T-cell (primary cell): ENCODE results near the gene CA10. TPM values are rescaled to one million over a fixed set of nuclear protein-coding genes. Genes with fewer than 3 reads are reported as not detected.

Source experiments
- ATAC-seq, 4 experiments: fragments of 200-7000 bp in 3 of 4; fragments of 150-1000 bp in 1 of 4; cut with Tn5 transposase; replicated peaks in 1 of 4; 1 replicate in 3 of 4; 2 replicates in 1 of 4; pipeline ENCODE4 v1.10.0; 2021; ENCODE audit warnings: moderate library complexity in 3 of 4, mild to moderate bottlenecking in 2 of 4, moderate number of reproducible peaks in 1 of 4
- CTCF ChIA-PET, 2 donors: fragments of 300-600 bp; sonication (Branson Sonifier 250); formaldehyde crosslinking; loops; one replicate each; lab custom pipeline; 2022; ENCODE audit warnings: antibody characterized with exemption in 2 of 2; lab: Charles Lee
- POLR2A ChIA-PET, 2 donors: fragments of 300-600 bp; sonication (Branson Sonifier 250); formaldehyde crosslinking; loops; one replicate each; lab custom pipeline; 2022; ENCODE audit warnings: antibody characterized with exemption in 2 of 2; lab: Charles Lee
- DNase-seq, 35 experiments: peaks; one replicate each; pipeline versions ENCODE4 v3.0.0 to v3.0.0-alpha.2; 2013 to 2023
- H3K27ac ChIP-seq: one replicate; pipeline ENCODE4 v1.5.1; 2013; ENCODE audit warnings: low read length
- H3K27me3 ChIP-seq, 2 experiments: replicated peaks in 1 of 2; 1 replicate in 1 of 2; 2 replicates in 1 of 2; pipeline versions ENCODE4 v1.6.1 to v1.7.0; 2013; ENCODE audit warnings: low read length in 1 of 2, mixed read lengths in 1 of 2; ENCODE audit not compliant: control insufficient read depth in 2 of 2, insufficient read depth in 2 of 2; ENCODE audit errors: extremely low read depth in 1 of 2
- H3K36me3 ChIP-seq, 2 donors: 1 replicate in 1 of 2; 2 replicates in 1 of 2; pipeline versions ENCODE4 v1.6.1 to v1.7.0; 2013; ENCODE audit warnings: low read length in 1 of 2; ENCODE audit not compliant: control insufficient read depth in 2 of 2, insufficient read depth in 1 of 2; ENCODE audit errors: extremely low read depth in 1 of 2
- H3K4me1 ChIP-seq, 2 experiments: 1 replicate in 1 of 2; 2 replicates in 1 of 2; pipeline versions ENCODE4 v1.6.1 to v1.7.0; 2013; ENCODE audit warnings: low read length in 2 of 2, mixed read lengths in 1 of 2; ENCODE audit not compliant: insufficient read depth in 2 of 2, control insufficient read depth in 1 of 2; ENCODE audit errors: extremely low read depth in 1 of 2
- H3K4me3 ChIP-seq, 2 donors: 1 replicate in 1 of 2; 2 replicates in 1 of 2; pipeline versions ENCODE4 v1.5.1 to v1.7.0; 2013; ENCODE audit warnings: mild to moderate bottlenecking in 2 of 2, low read length in 1 of 2, moderate library complexity in 1 of 2; ENCODE audit not compliant: control insufficient read depth in 1 of 2; ENCODE audit errors: extremely low read depth in 1 of 2
- H3K9me3 ChIP-seq: 2 replicates; pipeline ENCODE4 v1.7.0; 2013
- H3K27ac Mint-ChIP-seq, 2 donors: one replicate each; pipeline ENCODE4 v1.8.0; 2020 to 2021; ENCODE audit warnings: mild to moderate bottlenecking in 2 of 2, mixed read lengths in 2 of 2
- H3K27me3 Mint-ChIP-seq, 2 donors: one replicate each; pipeline ENCODE4 v1.8.0; 2021 to 2022; ENCODE audit warnings: mixed read lengths in 2 of 2
- H3K36me3 Mint-ChIP-seq: one replicate; pipeline ENCODE4 v1.8.0; 2021; ENCODE audit warnings: mixed read lengths
- H3K4me1 Mint-ChIP-seq, 3 donors: one replicate each; pipeline ENCODE4 v1.8.0; 2020 to 2022; ENCODE audit warnings: mixed read lengths in 3 of 3, mild to moderate bottlenecking in 1 of 3
- H3K4me3 Mint-ChIP-seq, 3 donors: one replicate each; pipeline ENCODE4 v1.8.0; 2020 to 2022; ENCODE audit warnings: mild to moderate bottlenecking in 3 of 3, mixed read lengths in 3 of 3, moderate library complexity in 3 of 3
- H3K9me3 Mint-ChIP-seq, 3 donors: one replicate each; pipeline ENCODE4 v1.8.0; 2020 to 2022; ENCODE audit warnings: mixed read lengths in 3 of 3
- WGBS: methylation state at CpG from one replicate; pipeline ENCODE4 v1.1.5; 2013; ENCODE audit warnings: missing lambda C conversion rate; ENCODE audit not compliant: insufficient coverage; 5-methylcytosine and 5-hydroxymethylcytosine counted together
- total RNA-seq, 35 experiments: library from RNA in 6 of 35; stranded (reverse) in 6 of 35; fragments of 120-200 nt in 1 of 35; gene quantifications; one replicate each; pipeline versions ENCODE4 v1.2.1 to v1.2.4 and lab custom pipeline; 2013 to 2026

The CA10 gene
- total RNA-seq, 5 donors from 2014 or later (not counting 1 experiment from before 2014, with no cell fraction given), result 0.30 TPM; not detected in 4

DNA sequence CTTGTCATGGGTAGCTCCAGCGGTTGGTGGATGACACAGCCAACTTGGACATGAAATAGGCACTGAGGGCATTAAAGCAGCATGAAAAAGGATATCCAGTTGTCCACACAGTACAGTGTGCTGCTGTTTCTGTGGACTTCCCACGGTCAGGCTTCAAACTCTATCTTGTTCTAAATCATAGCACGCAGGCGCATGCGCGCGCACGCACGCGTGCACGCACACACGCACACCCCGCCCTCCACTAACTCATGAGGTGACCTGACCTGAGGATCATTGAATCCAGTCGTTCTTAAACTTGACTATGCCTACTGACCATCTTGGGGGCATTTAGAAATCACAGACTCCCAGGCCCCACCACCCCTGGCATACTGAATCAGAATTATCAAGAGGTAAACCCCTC, 361.4 kb downstream of the CA10 start:
- Histone ChIP-seq H3K4me1 (no peaks in the 10 kb centered on the region), H3K4me3 (no peak overlapping the region), H3K27me3 (no peaks in the 10 kb centered on the region), H3K36me3 (no peaks in the 10 kb centered on the region), H3K9me3 (no peaks in the 10 kb centered on the region), H3K27ac (no peak overlapping the region)
- H3K4me3 Mint-ChIP-seq, result no peak overlapping the region
- no peaks in the 10 kb centered on the region for H3K36me3 Mint-ChIP-seq
- DNase-seq (no peak), ATAC-seq (no peak)
- no peaks in the 10 kb centered on the region for H3K9me3 Mint-ChIP-seq
- no peak overlapping the region for H3K27ac Mint-ChIP-seq
- POLR2A ChIA-PET, result no interaction called here
- peaks cover 5 to 19% of the 10 kb centered on the region in 2 donors for H3K27me3 Mint-ChIP-seq
- WGBS, result 84% methylated on average over 6 of the region's 14 CpGs
- peaks cover 0 to 3% (median 0%) of the 10 kb centered on the region in 3 donors for H3K4me1 Mint-ChIP-seq
- CTCF ChIA-PET, result no interaction called here

GRCh38 chr17:51796026-51796425, 362.5 kb downstream of the CA10 start:
- CTCF ChIA-PET, result no interaction called here
- no peaks in the 10 kb centered on the region for H3K27me3 ChIP-seq
- WGBS, result 100% methylated on average over 2 of the region's 5 CpGs
- Mint-ChIP-seq H3K4me3 (no peak overlapping the region), H3K9me3 (no peaks in the 10 kb centered on the region), H3K4me1 (no peaks in the 10 kb centered on the region), H3K36me3 (no peaks in the 10 kb centered on the region), H3K27me3 (peaks cover 9 to 23% of the 10 kb centered on the region in 2 donors), H3K27ac (no peak overlapping the region)
- no peak overlapping the region for H3K4me3 ChIP-seq
- no peaks in the 10 kb centered on the region for H3K9me3 ChIP-seq
- DNase-seq (no peak), ATAC-seq (no peak)
- POLR2A ChIA-PET, result no interaction called here
- no peak overlapping the region for H3K27ac ChIP-seq
- no peaks in the 10 kb centered on the region for H3K36me3 ChIP-seq
- H3K4me1 ChIP-seq, result no peaks in the 10 kb centered on the region

DNA sequence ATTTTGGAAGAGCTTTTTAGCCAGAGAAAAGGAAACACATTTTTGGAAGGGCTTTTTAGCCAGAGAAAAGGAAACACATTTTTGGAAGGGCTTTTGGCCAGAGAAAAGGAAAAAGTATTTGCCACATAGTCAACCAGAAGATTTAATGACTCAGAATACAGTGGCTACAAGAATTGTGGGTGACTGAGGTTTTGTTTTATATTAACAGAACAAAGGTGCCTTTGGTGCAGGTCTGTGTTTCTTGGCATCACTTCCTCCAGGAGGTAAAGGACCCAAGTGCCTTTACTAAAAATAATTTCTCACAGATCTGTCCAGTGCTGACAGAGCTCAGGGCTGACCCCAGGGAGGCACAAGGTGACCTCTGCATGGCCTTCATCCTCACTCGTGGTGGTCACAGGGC, 363.1 kb downstream of the CA10 start:
- no CpG with 5 or more reads among the region's 1 CpG for WGBS
- ChIA-PET POLR2A (no interaction called here), CTCF (no interaction called here)
- DNase-seq, result no peak
- Mint-ChIP-seq H3K36me3 (no peaks in the 10 kb centered on the region), H3K4me1 (no peaks in the 10 kb centered on the region), H3K27ac (no peak overlapping the region), H3K27me3 (peaks cover 11 to 25% of the 10 kb centered on the region in 2 donors), H3K4me3 (no peak overlapping the region), H3K9me3 (no peaks in the 10 kb centered on the region)
- Histone ChIP-seq H3K27ac (no peak overlapping the region), H3K36me3 (no peaks in the 10 kb centered on the region), H3K27me3 (no peaks in the 10 kb centered on the region), H3K9me3 (no peaks in the 10 kb centered on the region), H3K4me1 (no peaks in the 10 kb centered on the region), H3K4me3 (no peak overlapping the region)
- no peak for ATAC-seq

GRCh38 chr17:51794466-51794865, 364.0 kb downstream of the CA10 start:
- Mint-ChIP-seq H3K27me3 (peaks cover 16 to 30% of the 10 kb centered on the region in 2 donors), H3K9me3 (no peaks in the 10 kb centered on the region), H3K4me1 (no peaks in the 10 kb centered on the region), H3K27ac (no peak overlapping the region), H3K4me3 (no peak overlapping the region), H3K36me3 (no peaks in the 10 kb centered on the region)
- Histone ChIP-seq H3K27me3 (no peaks in the 10 kb centered on the region), H3K27ac (no peak overlapping the region), H3K36me3 (no peaks in the 10 kb centered on the region), H3K9me3 (no peaks in the 10 kb centered on the region), H3K4me1 (no peaks in the 10 kb centered on the region), H3K4me3 (no peak overlapping the region)
- DNase-seq, result no peak
- CTCF ChIA-PET, result no interaction called here
- POLR2A ChIA-PET, result no interaction called here
- ATAC-seq, result no peak

DNA sequence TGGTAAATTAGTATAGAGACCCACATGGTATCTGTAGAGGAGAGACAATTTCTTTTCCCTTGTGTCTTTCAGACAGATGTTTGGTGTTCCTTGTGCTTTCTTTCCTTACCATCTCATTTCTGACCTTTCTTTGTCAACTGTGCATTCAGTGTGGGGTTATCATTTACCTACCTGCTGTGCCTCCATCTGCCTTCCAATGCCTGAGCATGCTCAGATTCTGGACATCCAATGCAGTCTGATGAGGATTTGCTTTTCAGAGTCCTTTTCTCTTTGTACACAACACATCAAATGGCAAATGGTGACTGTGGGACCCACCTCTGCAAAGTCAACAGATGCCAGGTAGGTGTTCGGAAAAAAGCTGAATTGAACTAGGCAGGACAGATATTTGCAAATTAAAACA, 364.8 kb downstream of the CA10 start:
- no peaks in the 10 kb centered on the region for H3K9me3 ChIP-seq
- Mint-ChIP-seq H3K36me3 (no peaks in the 10 kb centered on the region), H3K9me3 (no peaks in the 10 kb centered on the region), H3K4me1 (no peaks in the 10 kb centered on the region), H3K4me3 (no peak overlapping the region), H3K27ac (no peak overlapping the region), H3K27me3 (peaks cover 20 to 31% of the 10 kb centered on the region in 2 donors)
- no peaks in the 10 kb centered on the region for H3K27me3 ChIP-seq
- H3K4me3 ChIP-seq, result no peak overlapping the region
- ChIA-PET CTCF (no interaction called here), POLR2A (no interaction called here)
- no peak for ATAC-seq
- no peak overlapping the region for H3K27ac ChIP-seq
- no peak for DNase-seq
- WGBS, result no CpG with 5 or more reads among the region's 1 CpG
- no peaks in the 10 kb centered on the region for H3K4me1 ChIP-seq
- no peaks in the 10 kb centered on the region for H3K36me3 ChIP-seq

- Mint-ChIP-seq H3K4me3 (no peak overlapping the region), H3K9me3 (peaks cover 0 to 5% (median 0%) of the 10 kb centered on the region in 3 donors), H3K36me3 (no peaks in the 10 kb centered on the region), H3K4me1 (peaks cover 0 to 5% (median 4%) of the 10 kb centered on the region in 3 donors), H3K27ac (no peak overlapping the region), H3K27me3 (peaks cover 13 to 22% of the 10 kb centered on the region in 2 donors)
- no peak overlapping the region for H3K27ac ChIP-seq
- peaks cover 0 to 3% of the 10 kb centered on the region in 2 experiments for H3K27me3 ChIP-seq
- no peaks in the 10 kb centered on the region for H3K9me3 ChIP-seq
- ATAC-seq, result peak in 1 of 4 experiments; percentile 33
- no CpG with 5 or more reads among the region's 5 CpGs for WGBS
- POLR2A ChIA-PET, result no interaction called here
- CTCF ChIA-PET, result no interaction called here
- H3K4me3 ChIP-seq, result no peak overlapping the region
- H3K36me3 ChIP-seq, result no peaks in the 10 kb centered on the region
- DNase-seq, result no peak
- H3K4me1 ChIP-seq, result no peaks in the 10 kb centered on the region
These were observed 379.7 kb downstream of the CA10 start for GRCh38 chr17:51778842-51779241.
